ENCODE results near the gene CTU2. TPM values are rescaled to one million over a fixed set of nuclear protein-coding genes. Genes with fewer than 3 reads are reported as not detected.

Gene CTU2
- total RNA-seq, 1 experiment from 2014 or later: 24.8 TPM

GRCh38 chr16:88755745-88756443, 49.6 kb downstream of the CTU2 start:
- Histone ChIP-seq H3K27ac (ENCODE audit: low read length) (no peak overlapping the region), H3K9me3 (ENCODE audit: control insufficient read depth, insufficient read depth, low read depth, low read length) (no peaks in the 10 kb centered on the region), H3K4me1 (ENCODE audit: control insufficient read depth, insufficient read depth, low read length) (peaks cover 52% of the 10 kb centered on the region), H3K27me3 (ENCODE audit: control insufficient read depth, insufficient read depth, low read length) (no peaks in the 10 kb centered on the region), H3K36me3 (ENCODE audit: control insufficient read depth, insufficient read depth, low read length) (no peaks in the 10 kb centered on the region), H3K4me3 (ENCODE audit: low read depth in 2 of 2, low read length in 2 of 2) (no peak overlapping the region)
- intact Hi-C loops (cut with micrococcal nuclease; ENCODE audit: unreplicated experiment) (no loop called here), in situ Hi-C loops (cut with HindIII; ENCODE audit: low pct_unique_long_range_greater_than_20kb, low sequenced_read_pairs) (no loop called here)
- BruUV-seq (replicated peaks): no TSS peak
- no peak for ATAC-seq
- ChIA-PET CTCF (no interaction called here), POLR2A (no interaction called here)
- TF ChIP-seq SIN3A (IDR thresholded peaks at IDR 0.05; ENCODE audit: borderline replicate concordance, insufficient read depth, low read depth, low read length) (no peak), TCF7L2 (IDR thresholded peaks at IDR 0.05; ENCODE audit: low read depth, low read length) (no peak), CTCF (IDR thresholded peaks at IDR 0.05) (no peak), REST (IDR thresholded peaks at IDR 0.05; ENCODE audit: insufficient read depth in 1 of 2, low read depth in 2 of 2, low read length in 1 of 2) (no peak), POLR2AphosphoS5 (IDR thresholded peaks at IDR 0.05; ENCODE audit: low read depth, low read length) (no peak)
- DNase-seq (ENCODE audit: low read depth, low spot score): no peak

GRCh38 chr16:88758227-88758943, 52.1 kb downstream of the CTU2 start:
- H3K36me3 ChIP-seq (ENCODE audit: control insufficient read depth, insufficient read depth, low read length): no peaks in the 10 kb centered on the region
- no peak for DNase-seq (ENCODE audit: low read depth, low spot score)
- no peaks in the 10 kb centered on the region for H3K27me3 ChIP-seq (ENCODE audit: control insufficient read depth, insufficient read depth, low read length)
- intact Hi-C loops (cut with micrococcal nuclease; ENCODE audit: unreplicated experiment) (no loop called here), in situ Hi-C loops (cut with HindIII; ENCODE audit: low pct_unique_long_range_greater_than_20kb, low sequenced_read_pairs) (no loop called here)
- H3K4me3 ChIP-seq (ENCODE audit: low read depth in 2 of 2, low read length in 2 of 2): no peak overlapping the region
- H3K4me1 ChIP-seq (ENCODE audit: control insufficient read depth, insufficient read depth, low read length): peaks cover 74% of the 10 kb centered on the region
- peak; percentile 43 for ATAC-seq
- peak overlapping the region; percentile 71 for H3K27ac ChIP-seq (ENCODE audit: low read length)
- CTCF ChIA-PET: interaction anchor here (0.5 kb wide), 1 partner anchor 29 kb away, joined by 4 read pairs; no protein-coding TSS in a partner anchor
- no peaks in the 10 kb centered on the region for H3K9me3 ChIP-seq (ENCODE audit: control insufficient read depth, insufficient read depth, low read depth, low read length)
- TF ChIP-seq SIN3A (IDR thresholded peaks at IDR 0.05; ENCODE audit: borderline replicate concordance, insufficient read depth, low read depth, low read length): no peak
- TF ChIP-seq POLR2AphosphoS5 (IDR thresholded peaks at IDR 0.05; ENCODE audit: low read depth, low read length): no peak
- TF ChIP-seq TCF7L2 (IDR thresholded peaks at IDR 0.05; ENCODE audit: low read depth, low read length): no peak
- no peak for TF ChIP-seq REST (IDR thresholded peaks at IDR 0.05; ENCODE audit: insufficient read depth in 1 of 2, low read depth in 2 of 2, low read length in 1 of 2)
- POLR2A ChIA-PET: no interaction called here
- BruUV-seq (replicated peaks): no TSS peak
